SKM-1 treated with dmso at 0.1 percent for 144 hours (cell line): ENCODE data around the gene NRG3.
"Not testable (repeated sequence)": the region's sequence is repeated elsewhere in the genome, so short reads cannot be mapped to it uniquely, and the experiment has no call there.

Source experiments
- DNase-seq: peaks from one replicate; lab custom pipeline; 2025; ENCODE audit not compliant: unreplicated experiment; lab: John Stamatoyannopoulos, UW

NRG3 gene

DNA sequence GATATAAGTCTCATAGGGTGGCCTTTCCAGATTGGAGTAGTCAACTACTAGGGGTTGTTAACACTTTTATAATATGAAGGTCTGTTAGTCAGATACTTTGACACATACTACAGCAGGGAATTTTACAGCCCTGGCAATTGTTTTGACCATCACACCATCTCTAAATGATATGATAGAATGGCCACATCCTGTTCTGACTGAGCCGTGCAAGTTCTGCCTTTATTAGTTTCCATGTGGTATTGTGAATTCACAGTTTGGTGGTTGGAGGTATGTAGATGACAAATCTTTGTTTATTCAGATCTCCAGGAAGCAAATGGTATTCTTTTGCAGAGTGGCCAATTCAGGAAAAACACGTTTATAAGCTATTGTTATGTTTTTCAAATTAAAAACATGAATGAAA is 83.0 kb downstream of the NRG3 start:
- DNase-seq, result no peak

- no peak for DNase-seq
Observed at GRCh38 chr10:81959016-81959415, 84.0 kb downstream of the NRG3 start.

DNA sequence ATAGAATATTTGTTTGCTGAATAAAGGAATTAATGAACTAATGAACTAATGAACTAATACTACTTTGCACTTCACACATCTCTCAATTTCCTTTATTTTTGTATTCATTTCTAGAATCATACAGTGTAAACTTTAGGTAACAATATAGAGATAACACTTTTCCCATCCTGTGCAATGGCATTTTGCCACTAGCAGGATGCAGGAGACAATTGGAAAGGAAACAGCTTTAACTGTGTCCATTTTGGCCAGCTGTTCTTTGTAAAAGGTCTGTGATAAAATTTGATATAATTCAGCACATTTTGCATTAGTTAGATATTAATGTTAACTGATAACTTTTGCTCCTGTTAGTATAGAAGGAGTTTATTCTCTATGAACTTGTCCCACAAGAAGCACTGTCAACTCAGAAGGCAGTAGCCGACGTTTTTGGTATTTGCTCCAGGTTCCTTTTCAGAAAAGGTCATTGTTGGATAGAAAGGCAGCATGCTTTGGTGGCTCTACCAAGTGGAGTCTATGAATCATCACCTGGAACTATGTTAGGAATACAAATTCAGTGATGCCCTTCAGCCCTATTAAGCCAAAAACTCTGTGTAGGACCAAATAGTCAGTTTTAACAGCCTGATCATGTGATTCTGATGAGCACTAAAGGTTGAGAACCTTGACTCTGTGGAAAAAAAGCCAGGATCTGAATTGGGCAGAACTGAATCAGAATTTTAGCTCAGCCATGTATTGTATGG is 86.6 kb downstream of the NRG3 start:
- DNase-seq, result no peak

DNA sequence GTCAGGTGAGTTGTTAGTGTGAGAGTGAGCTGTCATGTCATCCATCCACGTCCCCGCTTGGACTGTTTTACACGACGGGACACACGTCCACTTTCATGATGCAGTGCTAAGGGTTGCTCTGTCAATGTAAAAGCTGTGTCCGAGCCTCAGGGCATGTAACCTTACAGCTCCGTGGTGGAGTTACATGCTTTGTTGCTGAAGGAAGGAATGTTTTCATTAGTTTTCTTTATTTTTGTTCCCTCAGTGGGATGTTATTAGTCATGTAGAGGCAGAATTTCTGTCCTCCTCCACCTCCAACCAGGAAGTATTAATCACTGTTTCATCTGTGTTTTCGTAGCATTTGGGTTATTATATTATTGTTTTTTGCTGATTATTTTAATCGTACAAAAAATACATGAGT is 88.6 kb downstream of the NRG3 start:
- DNase-seq, result no peak

GRCh38 chr10:81967716-81968115 is 92.7 kb downstream of the NRG3 start:
- no peak for DNase-seq

DNA sequence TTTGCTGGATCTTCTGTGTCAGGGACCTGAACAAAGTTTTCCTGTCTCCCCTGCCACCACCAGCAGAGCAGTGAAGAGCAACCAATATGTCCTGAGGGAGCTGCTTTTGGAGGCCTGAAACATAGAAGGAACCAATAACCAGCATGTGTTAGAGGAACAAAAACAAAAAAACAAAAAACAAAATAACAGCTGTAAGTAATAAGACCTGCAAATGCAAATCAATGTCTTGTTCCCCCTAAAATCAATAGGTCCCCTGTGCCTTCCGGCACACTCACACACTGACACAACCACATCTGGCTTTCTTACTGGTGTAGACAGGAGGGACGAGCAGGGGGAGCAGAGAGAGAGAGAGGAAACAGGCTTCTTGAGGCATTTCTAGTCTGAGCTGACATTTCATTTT is 94.1 kb downstream of the NRG3 start:
- no peak for DNase-seq

GRCh38 chr10:81978238-81978637 is 103.2 kb downstream of the NRG3 start:
- DNase-seq, result no peak

DNA sequence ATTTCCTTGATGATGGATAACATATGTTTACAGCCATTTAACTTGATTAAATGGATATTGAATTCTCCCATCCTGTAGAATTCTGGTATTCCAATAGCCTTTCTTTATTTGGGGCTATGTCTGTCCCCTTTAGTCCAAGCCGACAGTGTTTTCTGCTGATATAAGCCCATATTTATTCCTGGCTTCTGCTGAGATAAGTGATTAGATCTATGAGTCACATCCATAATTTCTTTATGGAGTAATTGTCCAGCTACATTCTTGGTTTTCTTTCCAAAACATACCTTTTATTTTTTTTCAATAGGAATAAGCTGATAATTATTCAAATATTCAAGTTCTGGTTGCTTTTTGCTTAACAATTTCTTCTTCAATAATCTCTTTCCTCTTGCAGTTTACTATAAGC is 106.7 kb downstream of the NRG3 start:
- DNase-seq, result no peak

GRCh38 chr10:81984428-81984827 is 109.4 kb downstream of the NRG3 start:
- no peak for DNase-seq

GRCh38 chr10:81995254-81995653 is 120.3 kb downstream of the NRG3 start:
- DNase-seq, result no peak

DNA sequence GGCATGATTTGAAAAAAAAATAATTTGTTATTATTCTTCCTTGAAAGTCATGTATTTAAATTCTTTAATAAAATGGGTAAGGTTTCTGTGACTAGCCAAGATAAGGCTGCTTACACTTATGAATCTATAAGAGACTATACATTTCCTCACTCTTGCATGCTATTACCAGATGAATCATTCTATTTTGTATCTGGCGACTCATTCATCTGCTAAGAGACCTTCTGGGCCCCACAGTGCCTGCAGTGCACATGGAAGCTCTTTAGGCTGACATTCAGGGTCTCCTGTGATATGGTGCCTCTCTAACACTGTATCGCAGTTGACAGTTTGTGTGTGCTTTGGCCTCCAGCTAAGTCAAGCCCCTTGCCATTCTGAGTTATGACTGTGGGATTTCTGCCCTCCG is 121.9 kb downstream of the NRG3 start:
- no peak for DNase-seq

DNA sequence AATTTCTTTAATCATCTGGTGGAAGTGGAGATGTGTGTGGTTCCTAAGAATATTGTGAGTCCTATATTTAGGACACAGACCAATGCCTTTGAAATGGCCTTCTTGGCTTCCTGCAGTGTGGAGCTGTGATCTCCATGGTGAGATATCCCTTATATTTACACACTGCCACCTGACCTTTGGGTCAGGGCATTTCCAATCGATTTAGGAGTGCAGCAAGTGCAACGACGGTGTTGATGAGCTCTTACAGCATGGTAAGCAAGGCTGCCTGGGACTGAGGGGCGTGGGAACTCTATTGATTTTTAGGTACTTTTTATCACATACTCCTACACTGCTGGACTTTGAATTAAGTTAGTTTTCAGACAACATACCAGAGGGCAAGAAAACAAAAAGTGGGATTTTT is 146.0 kb downstream of the NRG3 start:
- DNase-seq, result no peak

DNA sequence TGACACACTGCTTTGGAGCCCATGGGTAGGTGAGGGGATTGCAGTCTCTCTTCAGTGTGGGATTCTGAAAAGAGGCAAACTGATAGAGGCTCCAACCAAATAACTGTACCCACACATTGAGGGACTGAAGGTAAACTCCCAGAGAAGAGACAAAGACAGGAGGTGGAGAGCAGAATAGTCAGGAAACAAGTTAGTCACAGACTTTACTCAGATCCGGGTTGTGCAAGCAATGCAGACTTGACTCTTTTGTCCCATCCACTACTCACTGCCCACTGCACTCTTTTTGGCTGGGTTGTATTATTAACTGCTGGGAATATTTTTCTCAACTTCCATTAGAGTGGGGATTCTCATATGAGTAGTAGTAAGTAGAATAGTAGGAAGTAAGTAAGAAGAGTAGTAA is 152.7 kb downstream of the NRG3 start:
- no peak for DNase-seq

DNA sequence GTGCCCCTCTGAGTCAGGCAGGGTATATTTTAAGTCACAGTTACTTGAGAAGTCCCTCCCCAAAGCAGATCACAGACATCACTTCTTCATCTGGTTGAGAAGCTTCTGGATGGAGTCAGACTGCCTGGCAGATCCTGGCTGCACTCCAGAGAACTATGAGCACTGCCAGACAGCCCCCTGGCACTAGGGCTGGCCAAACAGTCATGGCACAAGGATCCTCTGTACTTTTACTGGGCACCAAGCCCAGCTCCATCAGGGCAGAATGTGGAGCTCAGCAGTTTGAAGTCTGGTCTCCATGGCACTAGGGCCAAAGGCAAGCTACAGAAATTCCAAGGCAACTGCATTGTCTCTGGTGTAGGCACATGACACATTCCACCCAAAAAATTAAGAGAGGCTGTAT is 162.1 kb downstream of the NRG3 start:
- DNase-seq, result no peak

- no peak for DNase-seq
Observed at GRCh38 chr10:82038587-82038986, 163.6 kb downstream of the NRG3 start.

DNA sequence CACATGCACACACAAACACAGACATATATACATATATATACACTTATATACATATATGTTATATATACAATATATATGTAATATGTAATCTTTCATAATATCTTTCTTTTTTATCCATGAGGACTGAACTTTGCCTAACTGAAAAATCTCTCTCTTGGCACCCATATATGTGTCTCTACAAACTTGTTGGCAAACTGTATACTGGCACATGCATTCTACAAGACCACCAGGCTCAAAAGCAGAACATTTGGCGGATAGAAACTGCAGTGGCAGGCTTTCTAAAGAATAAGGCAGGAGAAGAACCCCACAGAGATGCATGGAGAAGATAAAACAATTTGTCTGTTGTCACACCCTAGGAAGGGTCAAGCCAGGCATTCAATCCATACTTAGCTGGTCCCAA is 165.3 kb downstream of the NRG3 start:
- DNase-seq, result no peak

- no peak for DNase-seq
Observed at GRCh38 chr10:82041018-82041417, 166.0 kb downstream of the NRG3 start.

DNA sequence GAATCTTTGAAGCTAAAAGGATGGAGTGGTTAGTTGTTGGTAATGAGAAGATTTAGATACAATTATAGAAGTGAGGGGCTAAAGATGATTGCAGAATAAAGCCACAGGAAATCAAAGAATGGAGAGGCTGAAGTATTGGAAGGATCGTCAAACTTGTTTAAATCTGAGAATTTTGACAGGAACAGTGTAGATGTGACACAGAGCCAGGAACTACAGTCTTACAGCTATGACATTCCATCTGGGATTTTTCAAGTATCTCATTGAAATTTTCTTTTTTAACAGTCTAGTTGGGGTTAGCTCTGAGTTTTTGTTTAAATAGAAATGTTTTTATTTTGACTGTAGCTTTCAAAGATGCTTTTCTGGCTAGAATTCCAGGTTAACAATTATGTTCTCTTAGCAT is 181.4 kb downstream of the NRG3 start:
- DNase-seq, result no peak

DNA sequence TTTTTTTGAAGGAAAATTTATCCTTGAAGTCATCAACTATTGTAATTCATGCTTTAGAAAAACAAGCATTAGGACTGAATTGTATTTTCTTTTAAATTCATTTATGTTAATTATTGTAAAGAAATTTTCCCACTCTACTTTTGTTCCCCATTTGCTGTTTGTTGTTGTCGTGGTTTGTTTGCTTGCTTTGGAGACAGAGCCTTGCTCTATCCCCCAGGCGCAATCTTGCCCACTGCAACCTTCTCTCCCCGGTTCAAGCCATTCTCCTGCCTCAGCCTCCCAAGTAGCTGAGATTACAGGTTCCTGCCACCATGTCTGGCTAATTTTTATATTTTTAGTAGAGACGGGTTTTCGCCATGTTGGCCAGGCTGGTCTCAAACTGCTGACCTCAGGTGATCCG is 192.2 kb downstream of the NRG3 start:
- not testable (repeated sequence) for DNase-seq

DNA sequence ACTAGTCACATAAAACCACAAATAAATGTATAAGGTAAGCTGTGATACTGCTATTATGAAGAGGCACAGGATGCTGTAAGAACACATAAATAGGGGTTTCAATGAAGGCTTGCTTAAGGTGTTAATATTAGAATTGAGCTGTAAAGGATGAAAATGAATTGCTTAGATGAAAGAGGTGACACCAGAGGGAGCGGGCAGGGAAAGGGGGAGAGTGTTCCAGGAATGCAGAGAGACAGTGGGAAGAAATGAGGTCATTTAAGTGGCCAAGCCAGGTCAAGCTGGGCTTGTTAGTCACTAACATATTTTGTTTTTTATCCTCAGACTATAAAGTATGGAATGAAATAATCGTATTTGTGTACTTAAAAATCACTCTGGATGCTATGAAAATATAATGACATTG is 193.5 kb downstream of the NRG3 start:
- no peak for DNase-seq

DNA sequence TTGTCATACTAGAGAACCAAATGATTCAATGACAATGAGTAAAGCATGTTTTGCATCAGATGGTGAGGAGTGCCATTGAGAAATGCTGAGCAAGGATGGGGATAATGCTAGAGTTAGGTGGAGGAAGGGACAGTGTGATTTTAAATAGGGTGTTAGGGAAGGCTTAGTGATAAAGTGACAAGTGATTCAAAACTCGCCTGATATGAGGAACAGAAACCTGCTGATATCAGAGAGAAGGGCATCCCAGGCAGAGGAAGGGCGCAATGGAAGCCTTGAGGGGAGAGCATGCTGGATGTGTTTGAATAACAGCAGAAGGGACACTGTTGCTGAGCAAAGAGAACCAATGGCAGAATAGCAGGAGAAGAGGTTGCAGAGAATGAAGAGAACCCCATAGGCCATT is 196.2 kb downstream of the NRG3 start:
- no peak for DNase-seq

GRCh38 chr10:82072124-82072523 is 197.1 kb downstream of the NRG3 start:
- DNase-seq, result no peak

DNA sequence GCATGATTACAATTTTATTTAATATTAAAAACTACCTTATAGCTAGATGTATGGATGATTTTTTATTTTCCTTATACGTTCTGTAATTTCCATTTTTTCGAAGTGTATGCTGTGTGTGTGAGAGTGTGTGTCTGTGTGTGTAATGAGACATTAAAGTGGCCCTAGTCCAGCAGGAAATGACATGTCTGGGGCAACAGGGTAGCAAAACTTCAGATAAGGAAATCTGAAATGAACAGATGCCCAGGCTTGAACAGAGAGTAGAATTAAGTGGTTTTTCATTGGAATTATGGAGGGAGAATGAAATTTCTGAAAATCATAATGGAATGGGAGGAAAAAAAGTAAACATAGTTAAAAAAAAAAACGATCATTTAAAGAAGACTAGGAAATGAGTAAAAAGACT is 200.6 kb downstream of the NRG3 start:
- no peak for DNase-seq

DNA sequence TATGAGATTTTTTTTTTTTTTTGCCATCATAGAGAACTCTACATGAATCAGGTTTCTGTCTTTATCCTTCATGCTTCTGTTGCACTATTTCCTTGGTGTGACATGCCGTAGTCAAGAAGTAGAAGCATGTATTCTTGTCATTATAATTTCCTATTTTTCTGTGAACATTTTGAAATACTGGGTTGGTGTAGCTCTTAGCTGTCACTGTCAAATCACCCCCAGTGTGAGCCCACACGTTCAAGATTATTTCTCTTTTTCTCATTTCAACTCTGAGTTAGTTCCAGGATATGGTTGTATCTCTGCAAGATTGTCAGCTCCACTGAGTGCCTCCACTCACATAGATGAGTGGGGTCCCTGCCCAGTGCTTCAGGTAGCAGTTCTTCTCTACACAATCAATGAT is 209.5 kb downstream of the NRG3 start:
- DNase-seq, result no peak
